HepG2 (cell line): ENCODE results near the gene C11orf58. TPM values are rescaled to one million over a fixed set of nuclear protein-coding genes. Genes with fewer than 3 reads are reported as not detected.
A peak's percentile ranks its signal among the peaks of the same experiment; 100 is the strongest.

Source experiments
- ATAC-seq: fragments of 200-7000 bp; cut with Tn5 transposase; 3 replicates; pipeline ENCODE4 v1.9.1; 2020; ENCODE audit warnings: mild to moderate bottlenecking, moderate library complexity
- BruUV-seq: library from RNA; stranded (reverse); fragments of 400-500 nt; replicated peaks from 2 replicates; lab custom pipeline; 2021; lab: Mats Ljungman, UMichigan
- CTCF ChIA-PET: fragments of 300-600 bp; formaldehyde crosslinking; extraction: SDS; loops from one replicate; lab custom pipeline; 2021; ENCODE audit warnings: low total read pairs, inconsistent platforms, low intra/inter-chr PET ratio; lab: Yijun Ruan, JAX
- POLR2A ChIA-PET: fragments of 350-600 bp; sonication (Branson Sonifier 250); formaldehyde crosslinking; loops from one replicate; lab custom pipeline; 2020; ENCODE audit warnings: antibody characterized with exemption, inconsistent platforms; lab: Yijun Ruan, JAX
- DNase-seq: peaks from one replicate; pipeline ENCODE4 v3.0.0-alpha.2; 2015; ENCODE audit warnings: low spot score
- FAIRE-seq: peaks from 3 replicates; lab custom pipeline; 2011; peaks lifted over from hg19 to GRCh38; lab: Jason Lieb, UNC
- H2AFZ ChIP-seq: one replicate; pipeline ENCODE4 v1.6.1; 2011; ENCODE audit warnings: low read length, inconsistent platforms
- H3K27ac ChIP-seq: fragments of 300-600 bp; 3 replicates; pipeline ENCODE4 v1.8.0; 2011; ENCODE audit warnings: mixed run types, mild to moderate bottlenecking, mixed read lengths, low read length, inconsistent platforms; ENCODE audit not compliant: insufficient read depth; ENCODE audit errors: extremely low read length
- H3K27me3 ChIP-seq, 2 experiments: fragments of 200-600 bp in 1 of 2; 2 replicates in 1 of 2; 3 replicates in 1 of 2; pipeline versions ENCODE4 v1.6.0 to v1.8.0; 2011; ENCODE audit warnings: low read length in 2 of 2, mild to moderate bottlenecking in 2 of 2, moderate library complexity in 2 of 2, inconsistent platforms in 1 of 2; ENCODE audit not compliant: insufficient read depth in 2 of 2, control insufficient read depth in 1 of 2
- H3K36me3 ChIP-seq, 2 experiments: fragments of 200-600 bp in 1 of 2; replicated peaks in 1 of 2; 2 replicates in 1 of 2; 3 replicates in 1 of 2; pipeline versions ENCODE4 v1.5.1 to v1.8.0; 2011; ENCODE audit warnings: low read length in 2 of 2, inconsistent platforms in 1 of 2; ENCODE audit not compliant: insufficient read depth in 2 of 2, control insufficient read depth in 1 of 2
- H3K4me1 ChIP-seq: 2 replicates; pipeline ENCODE4 v1.5.1; 2012; ENCODE audit warnings: low read length, inconsistent platforms; ENCODE audit not compliant: insufficient read depth
- H3K4me2 ChIP-seq: 2 replicates; pipeline ENCODE4 v1.6.0; 2011; ENCODE audit warnings: low read depth, low read length, inconsistent platforms
- H3K4me3 ChIP-seq, 3 experiments: fragments of 200-600 bp in 1 of 3; sonication (generic), shearing (Covaris generic) in 1 of 3; replicated peaks in 1 of 3; 2 replicates each; pipeline ENCODE4 v1.5.1; 2011 to 2016; ENCODE audit warnings: low read length in 3 of 3, inconsistent platforms in 2 of 3, low read depth in 2 of 3, mild to moderate bottlenecking in 2 of 3, control low read depth in 1 of 3, mixed read lengths in 1 of 3; ENCODE audit not compliant: insufficient read depth in 1 of 3
- H3K79me2 ChIP-seq: one replicate; pipeline ENCODE4 v1.6.1; 2011; ENCODE audit warnings: low read length, inconsistent platforms; ENCODE audit not compliant: insufficient read depth
- H3K9ac ChIP-seq: 2 replicates; pipeline ENCODE4 v1.6.0; 2011; ENCODE audit warnings: mild to moderate bottlenecking, low read depth, low read length, inconsistent platforms; ENCODE audit not compliant: insufficient read depth
- H3K9me3 ChIP-seq: 2 replicates; pipeline ENCODE4 v1.5.1; 2012; ENCODE audit warnings: mild to moderate bottlenecking, low read length
- H4K20me1 ChIP-seq: 2 replicates; pipeline ENCODE4 v1.6.0; 2011; ENCODE audit warnings: inconsistent platforms, mild to moderate bottlenecking, low read length, moderate library complexity; ENCODE audit not compliant: insufficient read depth
- HNF4A ChIP-seq: sonication (generic); formaldehyde crosslinking; IDR thresholded peaks from 2 replicates; pipeline ENCODE4 v1.4.0; 2020; ENCODE audit warnings: missing genetic modification reagents
- HNF4G ChIP-seq, 2 experiments: sonication (generic) in 1 of 2; formaldehyde crosslinking in 1 of 2; IDR thresholded peaks; 2 replicates each; pipeline versions ENCODE4 v1.4.0 to v1.6.1; 2011 to 2020; ENCODE audit warnings: borderline replicate concordance in 2 of 2, low read depth in 2 of 2, mild to moderate bottlenecking in 2 of 2, low read length in 1 of 2, missing genetic modification reagents in 1 of 2, moderate library complexity in 1 of 2
- KDM2A ChIP-seq: sonication (generic); formaldehyde crosslinking; IDR thresholded peaks from 2 replicates; pipeline ENCODE4 v1.4.0; 2020; ENCODE audit warnings: low read depth, missing genetic modification reagents, borderline replicate concordance
- NCOR1 ChIP-seq: fragments of 200-600 bp; sonication (generic); IDR thresholded peaks from 2 replicates; pipeline ENCODE4 v1.7.0; 2017; ENCODE audit warnings: antibody characterized with exemption, low read length, borderline replicate concordance
- NFYB ChIP-seq: sonication (generic); formaldehyde crosslinking; IDR thresholded peaks from 2 replicates; pipeline ENCODE4 v1.4.0; 2020; ENCODE audit warnings: missing genetic modification reagents
- RBM22 ChIP-seq: fragments of 200-400 bp; formaldehyde crosslinking; optimal IDR thresholded peaks from 2 replicates; pipeline ENCODE3; 2017; ENCODE audit warnings: mild to moderate bottlenecking, low read length, moderate library complexity
- ZBTB1 ChIP-seq: sonication (generic); formaldehyde crosslinking; IDR thresholded peaks from 2 replicates; pipeline ENCODE4 v1.4.0; 2020; ENCODE audit warnings: missing genetic modification reagents, borderline replicate concordance
- ZMYM4 ChIP-seq: sonication (generic); formaldehyde crosslinking; IDR thresholded peaks from 2 replicates; pipeline ENCODE4 v1.8.1; 2023; ENCODE audit warnings: mild to moderate bottlenecking, missing genetic modification reagents
- ZNF468 ChIP-seq: sonication (generic); formaldehyde crosslinking; IDR thresholded peaks from 2 replicates; pipeline ENCODE4 v1.8.0; 2022; ENCODE audit warnings: mild to moderate bottlenecking, moderate library complexity, missing genetic modification reagents
- ZNF501 ChIP-seq: sonication (generic); formaldehyde crosslinking; IDR thresholded peaks from 2 replicates; pipeline ENCODE4 v1.5.1; 2020; ENCODE audit warnings: mild to moderate bottlenecking, moderate library complexity, missing genetic modification reagents
- ZNF562 ChIP-seq: sonication (generic); formaldehyde crosslinking; IDR thresholded peaks from 2 replicates; pipeline ENCODE4 v1.8.0; 2022; ENCODE audit warnings: missing genetic modification reagents, borderline replicate concordance
- ZNF766 ChIP-seq: sonication (generic); formaldehyde crosslinking; IDR thresholded peaks from 2 replicates; pipeline ENCODE4 v1.5.0; 2020; ENCODE audit warnings: missing genetic modification reagents, borderline replicate concordance
- WGBS: methylation state at CpG from one replicate; pipeline ENCODE4 v1.1.6; 2017; ENCODE audit warnings: low lambda C conversion rate; 5-methylcytosine and 5-hydroxymethylcytosine counted together
- in situ Hi-C: cut with HindIII; loops from 2 replicates; pipeline ENCODE4 v1.10.0; 2017; ENCODE audit warnings: low pct_unique_long_range_greater_than_20kb; ENCODE audit not compliant: extremely low pct_ligation_motif_present
- intact Hi-C: fragments of 100-400 bp; cut with micrococcal nuclease; formaldehyde crosslinking; loops from one replicate; pipeline ENCODE4 v1.10.0; 2022; ENCODE audit not compliant: unreplicated experiment
- polyA plus RNA-seq, 8 experiments: library from polyadenylated mRNA; depleted of rRNA in 3 of 8; stranded (reverse) in 7 of 8; unstranded in 1 of 8; fragments of >200 nt; fragmentation: Illumina TruSeq in 4 of 8; extraction: Trizol in 4 of 8; gene quantifications; 2 replicates each; pipeline versions ENCODE4 v1.2.1 to v1.2.3, GENCODE V29; 2011 to 2016; ENCODE audit warnings: low read depth in 4 of 8, missing spikeins in 1 of 8, mixed read lengths in 1 of 8; ENCODE audit not compliant: insufficient read depth in 1 of 8
- total RNA-seq, 5 experiments: library from RNA; depleted of rRNA; stranded (reverse); fragments of >200 nt; fragmentation: Illumina TruSeq; extraction: Trizol; gene quantifications; 2 replicates each; pipeline ENCODE4 v1.2.3, GENCODE V29; 2016; ENCODE audit warnings: low read depth in 1 of 5

Gene C11orf58
- total and polyA plus RNA-seq, 2 of the 13 experiments (the other 11 are each of a cell fraction or from before 2014, with no cell fraction given), result 83.8 to 167 TPM

DNA sequence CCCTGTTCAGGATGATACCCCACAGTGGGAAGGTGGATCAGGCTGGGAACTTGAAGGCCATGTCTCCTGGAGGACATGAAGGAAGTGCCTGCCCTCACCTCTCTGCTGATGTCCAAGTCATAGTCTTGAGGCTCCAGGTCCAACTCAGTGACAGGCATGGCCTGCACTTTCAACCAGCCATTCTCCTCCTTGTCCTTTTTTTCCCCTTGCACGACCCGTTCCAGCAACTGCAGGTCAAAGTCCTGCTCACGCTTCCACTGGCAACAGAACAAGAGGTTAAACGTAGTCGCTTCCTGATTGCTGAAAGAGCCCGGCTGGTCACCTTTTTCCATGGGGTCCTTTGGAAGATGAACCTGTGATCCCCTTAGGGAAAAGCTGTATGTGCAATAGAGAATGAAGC is 47.7 kb downstream of the C11orf58 start:
- Histone ChIP-seq H3K4me1 (peaks cover 53% of the 10 kb centered on the region), H3K79me2 (no peaks in the 10 kb centered on the region), H3K9ac (no peak overlapping the region), H3K9me3 (no peaks in the 10 kb centered on the region), H3K27me3 (no peaks in the 10 kb centered on the region)
- intact Hi-C loops, result loop anchor here (10.0 kb wide), 1 partner anchor 139 kb away; no protein-coding TSS in a partner anchor
- no TSS peak for BruUV-seq
- POLR2A ChIA-PET, result interaction anchor here (1.0 kb wide), 1 partner anchor 48 kb away, joined by 4 read pairs; the partner anchor contains the start of gene C11orf58
- TF ChIP-seq HNF4A, result peak; percentile 72
- TF ChIP-seq KDM2A, result 0 out of 2 replicates have a peak, but pooled peaks have one; percentile 4
- peak; percentile 58 for TF ChIP-seq HNF4G (IDR thresholded peaks at IDR 0.05; ENCODE audit: borderline replicate concordance, low read depth, low read length)
- TF ChIP-seq HNF4G (CRISPR knock-in tag; IDR thresholded peaks at IDR 0.05; ENCODE audit: borderline replicate concordance, low read depth), result no peak
- no peak for TF ChIP-seq NFYB (CRISPR knock-in tag)
- 0 out of 2 replicates have a peak, but pooled peaks have one; percentile 11 for TF ChIP-seq ZMYM4 (CRISPR knock-in tag)
- TF ChIP-seq ZNF468 (CRISPR knock-in tag), result no peak
- peak; percentile 58 for TF ChIP-seq RBM22
- no peak for TF ChIP-seq ZNF562 (CRISPR knock-in tag)
- TF ChIP-seq ZBTB1 (CRISPR knock-in tag), result no peak
- TF ChIP-seq NCOR1, result peak; percentile 47; the same call in 1 of the 2 replicates
- TF ChIP-seq ZNF766, result no peak
- peak; percentile 44 for TF ChIP-seq ZNF501 (CRISPR knock-in tag)
- TF ChIP-seq, all 625 proteins: peak for 7
- Histone ChIP-seq H3K4me2 (peak overlapping the region; percentile 36; the same call in 1 of the 2 replicates), H2AFZ (no peak overlapping the region), H3K36me3 (peaks cover 6 to 16% of the 10 kb centered on the region in 2 experiments; a peak in 4 of 5 replicates), H4K20me1 (no peaks in the 10 kb centered on the region), H3K27ac (peak overlapping the region; percentile 45), H3K4me3 (no peak overlapping the region)
- ATAC-seq (peak; percentile 9; the same call in 2 of the 3 replicates), FAIRE-seq (no peak), DNase-seq (peak; percentile 33)
- in situ Hi-C loops, result no loop called here
- 26% methylated on average over 6 of the region's 6 CpGs for WGBS
- CTCF ChIA-PET, result no interaction called here
